ENCODE results near the gene CECR2. TPM values are rescaled to one million over a fixed set of nuclear protein-coding genes. Genes with fewer than 3 reads are reported as not detected.

The CECR2 gene
- total RNA-seq, 2 donors from 2014 or later: 2.6 to 3.4 TPM

DNA sequence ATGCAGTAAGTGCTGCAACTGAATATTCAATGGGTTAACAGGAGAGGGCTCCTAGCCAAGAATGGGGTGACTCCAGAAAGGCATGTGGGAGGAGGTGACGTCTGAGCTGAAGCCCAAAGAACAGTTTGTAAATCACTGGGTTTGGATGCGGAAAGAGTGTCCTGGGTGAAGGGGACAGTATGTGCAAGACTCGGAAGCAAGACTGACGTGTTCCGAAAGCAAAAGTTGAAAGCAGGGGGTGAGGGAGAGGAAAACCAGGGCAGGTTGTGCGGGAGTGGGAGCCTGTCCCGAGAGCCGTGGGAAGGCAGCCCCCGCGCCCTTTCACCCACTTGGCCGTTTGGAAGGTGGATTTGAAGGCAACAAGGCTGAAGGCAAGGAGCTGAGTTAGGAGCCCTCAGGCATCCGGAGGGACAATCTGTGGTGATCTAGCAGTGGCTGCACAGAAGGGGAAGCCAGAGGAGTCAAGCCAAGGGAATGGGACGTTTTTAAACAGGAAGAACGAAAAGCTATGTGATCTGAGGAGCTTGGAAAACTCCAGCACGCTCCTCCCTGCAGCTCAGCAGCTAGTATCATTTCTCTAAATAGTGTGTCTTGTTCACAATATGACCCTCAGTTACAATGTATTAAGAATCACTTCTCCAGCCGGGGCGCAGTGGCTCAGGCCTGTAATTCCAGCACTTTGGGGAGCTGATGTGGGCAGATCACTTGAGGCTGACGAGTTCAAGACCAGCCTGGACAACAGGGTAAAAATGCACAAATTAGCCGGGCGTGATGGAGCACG lies 201.8 kb downstream of the CECR2 start:
- intact Hi-C loops (cut with DNase I): no loop called here
- ATAC-seq: peak; percentile 80
- TF ChIP-seq, protein P1, sequence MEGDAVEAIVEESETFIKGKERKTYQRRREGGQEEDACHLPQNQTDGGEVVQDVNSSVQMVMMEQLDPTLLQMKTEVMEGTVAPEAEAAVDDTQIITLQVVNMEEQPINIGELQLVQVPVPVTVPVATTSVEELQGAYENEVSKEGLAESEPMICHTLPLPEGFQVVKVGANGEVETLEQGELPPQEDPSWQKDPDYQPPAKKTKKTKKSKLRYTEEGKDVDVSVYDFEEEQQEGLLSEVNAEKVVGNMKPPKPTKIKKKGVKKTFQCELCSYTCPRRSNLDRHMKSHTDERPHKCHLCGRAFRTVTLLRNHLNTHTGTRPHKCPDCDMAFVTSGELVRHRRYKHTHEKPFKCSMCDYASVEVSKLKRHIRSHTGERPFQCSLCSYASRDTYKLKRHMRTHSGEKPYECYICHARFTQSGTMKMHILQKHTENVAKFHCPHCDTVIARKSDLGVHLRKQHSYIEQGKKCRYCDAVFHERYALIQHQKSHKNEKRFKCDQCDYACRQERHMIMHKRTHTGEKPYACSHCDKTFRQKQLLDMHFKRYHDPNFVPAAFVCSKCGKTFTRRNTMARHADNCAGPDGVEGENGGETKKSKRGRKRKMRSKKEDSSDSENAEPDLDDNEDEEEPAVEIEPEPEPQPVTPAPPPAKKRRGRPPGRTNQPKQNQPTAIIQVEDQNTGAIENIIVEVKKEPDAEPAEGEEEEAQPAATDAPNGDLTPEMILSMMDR (IDR thresholded peaks at IDR 0.05): no peak
- TF ChIP-seq POLR2A (IDR thresholded peaks at IDR 0.05): no peak
- H3K36me3 ChIP-seq (replicated peaks in 1 of 2; ENCODE audit: insufficient read depth in 1 of 2, low read depth in 2 of 2): no peaks in the 10 kb centered on the region
- no peaks in the 10 kb centered on the region for H3K27me3 ChIP-seq
- peak overlapping the region; percentile 9 to 62 (median 46) for H3K27ac ChIP-seq
- DNase-seq: peak; percentile 52 to 71 (median 60)
- WGBS, 2 donors: 44 to 46% methylated on average over 20 to 21 of the region's 21 CpGs
- H3K4me1 ChIP-seq: peaks cover 15% of the 10 kb centered on the region
- no peak overlapping the region for H3K4me3 ChIP-seq
- H3K9me3 ChIP-seq: no peaks in the 10 kb centered on the region

DNA sequence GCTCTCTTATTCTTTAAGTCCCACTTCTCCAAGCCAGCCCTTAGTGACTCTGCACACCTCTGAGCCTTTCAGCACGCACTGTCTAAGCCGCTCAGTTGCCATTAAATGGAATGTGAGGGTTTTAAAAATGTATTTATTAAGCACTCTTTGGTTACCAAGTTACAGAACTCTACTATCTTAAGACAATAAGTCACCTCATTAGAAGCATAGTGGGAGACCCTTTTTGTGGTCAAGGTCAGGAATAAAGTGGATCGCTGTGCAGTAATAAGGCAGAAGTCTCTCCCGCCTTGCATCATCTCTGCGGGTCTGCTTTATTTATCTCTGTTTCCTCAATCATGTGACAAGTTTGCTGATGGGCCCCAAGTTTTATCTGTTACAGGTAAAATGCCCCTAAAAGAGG lies 205.9 kb downstream of the CECR2 start:
- intact Hi-C loops (cut with DNase I): no loop called here
- ATAC-seq: no peak
- H3K27me3 ChIP-seq: no peaks in the 10 kb centered on the region
- WGBS, 2 donors: 74 to 86% methylated on average over 5 of the region's 5 CpGs
- DNase-seq: no peak
- TF ChIP-seq, protein P1 (IDR thresholded peaks at IDR 0.05): no peak
- no peak for TF ChIP-seq POLR2A (IDR thresholded peaks at IDR 0.05)
- no peak overlapping the region for H3K4me3 ChIP-seq
- H3K4me1 ChIP-seq: peaks cover 17% of the 10 kb centered on the region
- no peaks in the 10 kb centered on the region for H3K36me3 ChIP-seq (replicated peaks in 1 of 2; ENCODE audit: insufficient read depth in 1 of 2, low read depth in 2 of 2)
- no peak overlapping the region for H3K27ac ChIP-seq
- H3K9me3 ChIP-seq: no peaks in the 10 kb centered on the region

DNA sequence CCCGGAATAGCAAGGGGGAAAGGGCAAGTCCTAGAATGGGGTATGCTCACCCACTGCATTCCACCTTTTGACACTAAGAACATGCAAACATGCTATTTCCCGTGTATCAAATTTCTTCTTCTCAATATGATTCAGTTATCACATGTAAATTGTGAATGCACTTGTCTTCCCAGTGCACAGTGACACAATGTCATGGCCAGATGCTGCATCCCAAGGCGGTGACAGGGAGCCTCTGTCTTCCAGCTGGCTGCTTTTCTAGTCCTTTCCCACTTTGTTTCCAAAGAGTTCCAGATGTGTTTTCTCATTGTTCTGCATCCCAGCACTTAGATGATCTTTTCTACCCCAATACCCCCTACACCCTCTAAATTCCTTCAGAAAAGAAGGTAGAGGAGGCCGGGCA lies 206.4 kb downstream of the CECR2 start:
- Histone ChIP-seq H3K27me3 (no peaks in the 10 kb centered on the region), H3K4me1 (peaks cover 16% of the 10 kb centered on the region), H3K4me3 (no peak overlapping the region), H3K36me3 (replicated peaks in 1 of 2; ENCODE audit: insufficient read depth in 1 of 2, low read depth in 2 of 2) (no peaks in the 10 kb centered on the region), H3K27ac (no peak overlapping the region), H3K9me3 (no peaks in the 10 kb centered on the region)
- intact Hi-C loops (cut with DNase I): no loop called here
- 79 to 88% methylated on average over 4 of the region's 4 CpGs for WGBS, 2 donors
- TF ChIP-seq, protein P1 (IDR thresholded peaks at IDR 0.05): no peak
- TF ChIP-seq POLR2A (IDR thresholded peaks at IDR 0.05): no peak
- no peak for ATAC-seq
- DNase-seq: no peak

DNA sequence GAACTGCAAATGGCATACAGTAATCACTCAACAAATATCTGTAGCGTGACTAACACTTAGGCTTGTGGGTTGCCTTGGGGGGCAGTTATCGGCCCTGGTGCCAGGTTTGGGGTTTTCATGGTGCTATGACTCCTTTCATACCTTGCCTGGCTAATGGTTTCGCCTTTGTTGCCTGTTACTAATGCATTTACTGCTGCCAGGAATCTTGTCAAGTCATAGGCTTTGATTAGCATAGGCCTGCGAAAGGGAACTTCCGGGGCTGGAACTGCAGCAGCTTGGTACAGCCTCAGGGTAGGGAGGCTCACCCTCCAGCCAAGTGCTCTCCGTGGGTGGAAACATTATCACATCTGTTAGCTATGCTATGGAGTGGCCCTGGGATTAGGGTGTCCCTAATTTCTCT lies 207.2 kb downstream of the CECR2 start:
- no peaks in the 10 kb centered on the region for H3K27me3 ChIP-seq
- H3K36me3 ChIP-seq (replicated peaks in 1 of 2; ENCODE audit: insufficient read depth in 1 of 2, low read depth in 2 of 2): no peaks in the 10 kb centered on the region
- no peaks in the 10 kb centered on the region for H3K9me3 ChIP-seq
- TF ChIP-seq, protein P1 (IDR thresholded peaks at IDR 0.05): no peak
- no peak for TF ChIP-seq POLR2A (IDR thresholded peaks at IDR 0.05)
- WGBS, 2 donors: 82 to 88% methylated on average over 6 of the region's 6 CpGs
- no peak overlapping the region for H3K27ac ChIP-seq
- DNase-seq: no peak
- H3K4me3 ChIP-seq: no peak overlapping the region
- peaks cover 11% of the 10 kb centered on the region for H3K4me1 ChIP-seq
- intact Hi-C loops (cut with DNase I): no loop called here
- no peak for ATAC-seq
